Thoracic aorta endothelial cell (primary cell): ENCODE results near the gene DENND4C. TPM values are rescaled to one million over a fixed set of nuclear protein-coding genes. Genes with fewer than 3 reads are reported as not detected.

Experiments
- total RNA-seq: library from RNA; depleted of rRNA; stranded (reverse); fragments of >200 nt; gene quantifications from 2 replicates; pipeline ENCODE4 v1.2.3, GENCODE V29; 2012

DENND4C gene
- total RNA-seq = 114 and 122 TPM in 2 replicates

DNA sequence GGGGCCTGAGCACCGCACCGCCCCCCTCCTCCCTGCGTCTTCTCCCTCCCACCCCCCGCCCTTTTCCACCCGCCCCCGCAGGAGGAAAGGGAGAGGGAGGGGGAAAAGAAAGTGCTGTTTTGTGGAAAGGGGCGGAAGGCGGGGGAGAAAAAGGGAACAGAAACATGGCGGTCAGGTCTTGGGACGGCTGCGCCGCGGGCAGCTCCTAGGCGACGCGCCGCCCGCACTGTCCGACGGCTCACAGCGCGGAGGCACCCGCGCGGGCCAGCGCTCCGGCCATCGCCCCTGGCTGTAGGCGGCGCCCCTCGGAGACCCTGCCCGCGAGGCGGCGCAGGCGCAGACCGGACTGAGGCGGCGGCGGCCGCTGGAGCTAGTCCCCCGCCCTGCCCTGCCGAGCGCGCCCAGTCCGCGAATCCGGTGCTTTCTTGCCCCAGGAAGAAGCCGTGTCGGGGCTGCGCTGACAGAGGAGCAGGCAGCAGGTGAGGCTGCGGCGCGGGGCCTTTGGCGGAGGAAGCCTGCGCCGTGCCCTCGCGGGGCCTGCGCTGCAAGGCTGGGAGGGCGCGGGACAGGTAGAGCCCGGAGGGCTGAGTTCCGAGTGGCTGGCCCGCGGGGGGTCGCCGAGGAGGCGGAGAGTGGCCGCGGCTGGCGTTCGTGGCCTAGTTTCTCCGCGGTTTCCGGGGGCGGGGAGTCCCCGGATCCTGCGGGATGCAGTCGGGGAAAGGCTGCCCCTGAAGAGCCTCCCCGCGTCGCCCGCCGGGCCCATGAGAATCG is at the start of gene DENND4C:
TSS of gene DENND4C (plus strand) at position 339 of the 771 bp plus-strand sequence. CDS start 45,482 bp downstream, outside the sequence.

DNA sequence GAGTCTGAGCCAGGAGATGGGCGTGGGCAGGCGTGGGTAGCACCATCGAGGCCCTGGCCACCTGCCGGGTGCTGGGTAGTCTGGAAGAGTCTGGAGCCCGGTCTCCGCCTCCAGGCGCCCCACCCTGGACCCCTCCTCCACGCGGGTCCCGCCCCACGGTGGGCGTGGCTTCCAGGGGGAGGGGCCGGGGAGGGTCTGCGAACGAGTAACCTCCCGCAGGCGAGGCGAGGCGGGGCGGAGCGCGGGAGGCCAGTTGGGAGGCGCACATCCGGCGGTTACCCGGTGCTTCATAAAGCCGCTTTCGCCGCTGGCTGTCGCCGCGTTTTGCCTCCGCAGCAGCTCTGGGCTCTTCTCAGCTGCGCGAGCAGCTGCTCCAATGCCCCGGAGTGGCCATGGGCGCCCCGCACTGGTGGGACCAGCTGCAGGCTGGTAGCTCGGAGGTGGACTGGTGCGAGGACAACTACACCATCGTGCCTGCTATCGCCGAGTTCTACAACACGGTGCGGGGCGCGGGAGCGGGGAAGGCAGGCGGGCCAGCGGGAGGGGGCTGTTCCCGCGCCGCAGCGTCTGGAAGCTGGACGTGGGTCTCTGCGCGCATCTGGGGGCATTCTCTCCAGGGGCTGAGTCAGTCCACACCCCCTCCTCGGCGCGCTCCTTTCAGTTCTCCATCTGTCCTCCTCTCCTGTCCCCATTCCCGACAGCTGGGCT is 178.4 kb downstream of the DENND4C start, which contains the start of gene ACER2:
TSS of gene ACER2 (plus strand) at position 317 of the 708 bp plus-strand sequence. CDS start at position 393, 76 bp downstream.

Other genes with a start within 250 kb of the DENND4C start
- gene SAXO1, start 197.5 kb upstream of the DENND4C start, total RNA-seq = under 0.01 TPM in 1 of 2 replicates, not detected in the other
- gene RRAGA, start 181.3 kb upstream of the DENND4C start, total RNA-seq = 52.9 and 53.2 TPM in 2 replicates
- 44.1 and 49.0 TPM in 2 replicates for gene HAUS6, start 127.8 kb upstream of the DENND4C start, total RNA-seq
- gene PLIN2, start 103.2 kb upstream of the DENND4C start, total RNA-seq = 49.5 and 49.8 TPM in 2 replicates
- 1,622 and 2,183 TPM in 2 replicates for gene RPS6, start 149.5 kb downstream of the DENND4C start, total RNA-seq
- gene ACER2, start 178.3 kb downstream of the DENND4C start, total RNA-seq = 11.3 and 11.4 TPM in 2 replicates